ENCODE data around the gene SLC8A3. TPM values are rescaled to one million over a fixed set of nuclear protein-coding genes. Genes with fewer than 3 reads are reported as not detected.
A peak's percentile ranks its signal among the peaks of the same experiment; 100 is the strongest.

SLC8A3 gene
- polyA plus RNA-seq, 2 of the 4 experiments (the other 2 are of a cell fraction) = not detected

DNA sequence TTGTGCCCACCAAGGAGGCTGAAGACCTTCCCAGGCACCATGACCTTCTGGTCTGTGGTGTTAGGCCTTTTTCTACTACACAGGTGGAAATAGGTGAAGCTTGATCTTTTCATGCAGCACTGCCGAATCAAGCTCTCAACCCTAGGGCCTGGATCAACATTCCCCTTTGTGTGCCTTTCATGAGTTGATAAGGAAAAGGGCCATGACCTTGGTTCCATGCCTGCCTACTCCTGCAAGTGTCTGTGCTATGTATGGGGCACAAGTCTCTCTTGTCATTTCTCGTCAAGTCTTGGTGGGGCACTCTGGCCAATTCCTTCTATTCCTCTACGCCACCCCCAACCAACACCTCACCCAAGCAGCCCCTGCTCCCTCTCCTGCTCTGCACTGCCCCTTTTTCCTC lies 154.5 kb downstream of the SLC8A3 start:
- TF ChIP-seq ZC3H11A (IDR thresholded peaks at IDR 0.05) (no peak), NPAS2 (CRISPR knock-in tag; IDR thresholded peaks at IDR 0.05; ENCODE audit: borderline replicate concordance) (no peak), KDM1A (IDR thresholded peaks at IDR 0.05; ENCODE audit: low read depth) (no peak), HEYL (CRISPR knock-in tag; IDR thresholded peaks at IDR 0.05) (no peak), MAZ (IDR thresholded peaks at IDR 0.05; ENCODE audit: borderline replicate concordance, low read depth, low read length) (no peak), ESRRA (IDR thresholded peaks at IDR 0.05; ENCODE audit: borderline replicate concordance, low read length) (no peak), EHMT2 (IDR thresholded peaks at IDR 0.05; ENCODE audit: low read depth) (no peak), HOXB5 (CRISPR knock-in tag; IDR thresholded peaks at IDR 0.05) (no peak), E2F6 (IDR thresholded peaks at IDR 0.05; ENCODE audit: borderline replicate concordance, low read depth) (no peak), JUN (IDR thresholded peaks at IDR 0.05) (no peak), EP300 (IDR thresholded peaks at IDR 0.05) (no peak), RAD21 (conservative IDR thresholded peaks at IDR 0.05 in 1 of 2, IDR thresholded peaks at IDR 0.05 in 1 of 2) (no peak), CBX2 (IDR thresholded peaks at IDR 0.05; ENCODE audit: borderline replicate concordance, low read depth) (no peak), NR3C1 (IDR thresholded peaks at IDR 0.05) (no peak), SMC3 (IDR thresholded peaks at IDR 0.05) (no peak), RFX5 (IDR thresholded peaks at IDR 0.05) (no peak), ZSCAN20 (CRISPR knock-in tag; IDR thresholded peaks at IDR 0.05) (no peak)
- TF ChIP-seq, protein P1, sequence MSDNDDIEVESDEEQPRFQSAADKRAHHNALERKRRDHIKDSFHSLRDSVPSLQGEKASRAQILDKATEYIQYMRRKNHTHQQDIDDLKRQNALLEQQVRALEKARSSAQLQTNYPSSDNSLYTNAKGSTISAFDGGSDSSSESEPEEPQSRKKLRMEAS (IDR thresholded peaks at IDR 0.05) = no peak
- ATAC-seq = no peak
- WGBS (ENCODE audit: missing lambda C conversion rate) = 82% methylated on average over 3 of the region's 3 CpGs

DNA sequence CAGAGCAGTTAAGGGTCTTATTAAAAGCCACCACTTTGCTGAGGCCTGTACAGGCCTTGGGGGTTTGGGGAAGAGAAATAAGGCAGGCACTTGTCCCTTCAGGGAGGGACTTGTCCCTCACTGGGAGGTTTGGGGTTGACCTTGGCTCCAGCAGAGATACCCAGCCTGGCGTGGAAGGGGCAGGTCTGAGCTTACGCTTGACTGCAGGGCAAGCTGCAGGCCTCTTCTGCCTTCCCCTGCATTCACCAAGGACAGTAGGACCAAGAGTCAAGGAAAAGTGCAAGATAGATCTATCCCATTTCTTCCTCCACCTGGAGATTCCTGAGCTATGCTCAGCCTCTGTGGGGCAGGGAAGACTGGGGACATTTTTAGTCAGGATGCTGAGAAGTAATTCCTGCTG lies 155.2 kb downstream of the SLC8A3 start:
- TF ChIP-seq CEBPB (IDR thresholded peaks at IDR 0.05) (no peak), RAD21 (conservative IDR thresholded peaks at IDR 0.05 in 1 of 2, IDR thresholded peaks at IDR 0.05 in 1 of 2) (no peak), HOXB5 (CRISPR knock-in tag; IDR thresholded peaks at IDR 0.05) (no peak), EHMT2 (IDR thresholded peaks at IDR 0.05; ENCODE audit: low read depth) (no peak), NFE2L2 (conservative IDR thresholded peaks at IDR 0.05; ENCODE audit: low read length) (no peak), SREBF2 (IDR thresholded peaks at IDR 0.05) (no peak)
- TF ChIP-seq, protein P2, sequence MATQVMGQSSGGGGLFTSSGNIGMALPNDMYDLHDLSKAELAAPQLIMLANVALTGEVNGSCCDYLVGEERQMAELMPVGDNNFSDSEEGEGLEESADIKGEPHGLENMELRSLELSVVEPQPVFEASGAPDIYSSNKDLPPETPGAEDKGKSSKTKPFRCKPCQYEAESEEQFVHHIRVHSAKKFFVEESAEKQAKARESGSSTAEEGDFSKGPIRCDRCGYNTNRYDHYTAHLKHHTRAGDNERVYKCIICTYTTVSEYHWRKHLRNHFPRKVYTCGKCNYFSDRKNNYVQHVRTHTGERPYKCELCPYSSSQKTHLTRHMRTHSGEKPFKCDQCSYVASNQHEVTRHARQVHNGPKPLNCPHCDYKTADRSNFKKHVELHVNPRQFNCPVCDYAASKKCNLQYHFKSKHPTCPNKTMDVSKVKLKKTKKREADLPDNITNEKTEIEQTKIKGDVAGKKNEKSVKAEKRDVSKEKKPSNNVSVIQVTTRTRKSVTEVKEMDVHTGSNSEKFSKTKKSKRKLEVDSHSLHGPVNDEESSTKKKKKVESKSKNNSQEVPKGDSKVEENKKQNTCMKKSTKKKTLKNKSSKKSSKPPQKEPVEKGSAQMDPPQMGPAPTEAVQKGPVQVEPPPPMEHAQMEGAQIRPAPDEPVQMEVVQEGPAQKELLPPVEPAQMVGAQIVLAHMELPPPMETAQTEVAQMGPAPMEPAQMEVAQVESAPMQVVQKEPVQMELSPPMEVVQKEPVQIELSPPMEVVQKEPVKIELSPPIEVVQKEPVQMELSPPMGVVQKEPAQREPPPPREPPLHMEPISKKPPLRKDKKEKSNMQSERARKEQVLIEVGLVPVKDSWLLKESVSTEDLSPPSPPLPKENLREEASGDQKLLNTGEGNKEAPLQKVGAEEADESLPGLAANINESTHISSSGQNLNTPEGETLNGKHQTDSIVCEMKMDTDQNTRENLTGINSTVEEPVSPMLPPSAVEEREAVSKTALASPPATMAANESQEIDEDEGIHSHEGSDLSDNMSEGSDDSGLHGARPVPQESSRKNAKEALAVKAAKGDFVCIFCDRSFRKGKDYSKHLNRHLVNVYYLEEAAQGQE (IDR thresholded peaks at IDR 0.05) = no peak
- TF ChIP-seq, protein P3, sequence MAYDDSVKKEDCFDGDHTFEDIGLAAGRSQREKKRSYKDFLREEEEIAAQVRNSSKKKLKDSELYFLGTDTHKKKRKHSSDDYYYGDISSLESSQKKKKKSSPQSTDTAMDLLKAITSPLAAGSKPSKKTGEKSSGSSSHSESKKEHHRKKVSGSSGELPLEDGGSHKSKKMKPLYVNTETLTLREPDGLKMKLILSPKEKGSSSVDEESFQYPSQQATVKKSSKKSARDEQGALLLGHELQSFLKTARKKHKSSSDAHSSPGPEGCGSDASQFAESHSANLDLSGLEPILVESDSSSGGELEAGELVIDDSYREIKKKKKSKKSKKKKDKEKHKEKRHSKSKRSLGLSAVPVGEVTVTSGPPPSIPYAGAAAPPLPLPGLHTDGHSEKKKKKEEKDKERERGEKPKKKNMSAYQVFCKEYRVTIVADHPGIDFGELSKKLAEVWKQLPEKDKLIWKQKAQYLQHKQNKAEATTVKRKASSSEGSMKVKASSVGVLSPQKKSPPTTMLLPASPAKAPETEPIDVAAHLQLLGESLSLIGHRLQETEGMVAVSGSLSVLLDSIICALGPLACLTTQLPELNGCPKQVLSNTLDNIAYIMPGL (CRISPR knock-in tag; IDR thresholded peaks at IDR 0.05; ENCODE audit: borderline replicate concordance) = no peak
- Histone ChIP-seq H3K4me1 (peaks cover 19% of the 10 kb centered on the region), H3K27ac (peak overlapping the region; percentile 64 to 68), H3K4me3 (no peak overlapping the region), H3K4me2 (no peak overlapping the region), H3K9me3 (no peaks in the 10 kb centered on the region)
- CTCF ChIA-PET = interaction anchor here (0.7 to 5.2 kb wide), 9 partner anchors 8 to 284 kb away, joined by 3 to 41 read pairs (median 5); no protein-coding TSS in a partner anchor
- FAIRE-seq (no peak), DNase-seq (ENCODE audit: low read depth in 1 of 2, low spot score in 1 of 2) (no peak), ATAC-seq (no peak)
- 72% methylated on average over 2 of the region's 2 CpGs for WGBS (ENCODE audit: missing lambda C conversion rate)
- POLR2A ChIA-PET = no interaction called here

More for the DNA sequence above, 154.5 kb downstream of the SLC8A3 start:
- ChIA-PET POLR2A (interaction anchor here (0.6 kb wide), 1 partner anchor 156 kb away, joined by 3 read pairs; no protein-coding TSS in a partner anchor), CTCF (interaction anchor here (0.8 to 5.2 kb wide), 6 partner anchors 10 to 216 kb away, joined by 3 to 41 read pairs (median 8); no protein-coding TSS in a partner anchor)
- H3K9me3 ChIP-seq = no peaks in the 10 kb centered on the region
- H3K27ac ChIP-seq = peak overlapping the region in 1 of 2 experiments; percentile 68; a peak in 1 of 6 replicates
- peaks cover 19% of the 10 kb centered on the region for H3K4me1 ChIP-seq
- DNase-seq (ENCODE audit: low read depth in 1 of 2, low spot score in 1 of 2) (no peak), FAIRE-seq (no peak)
- no peak overlapping the region for H3K4me3 ChIP-seq
- H3K4me2 ChIP-seq = no peak overlapping the region
